Caco-2 (cell line): ENCODE measurements around the gene DOCK3. TPM values are rescaled to one million over a fixed set of nuclear protein-coding genes. Genes with fewer than 3 reads are reported as not detected.
"Not testable (repeated sequence)": the region's sequence is repeated elsewhere in the genome, so short reads cannot be mapped to it uniquely, and the experiment has no call there.

Experiments used
- BruUV-seq: library from RNA; stranded (reverse); fragments of 400-500 nt; replicated peaks from 2 replicates; lab custom pipeline; 2021; lab: Mats Ljungman, UMichigan
- CTCF ChIA-PET: fragments of 300-600 bp; sonication (Branson Sonifier 250); formaldehyde crosslinking; loops from one replicate; lab custom pipeline; 2022; ENCODE audit warnings: antibody characterized with exemption; lab: Charles Lee
- POLR2A ChIA-PET: fragments of 300-600 bp; sonication (Branson Sonifier 250); formaldehyde crosslinking; loops from one replicate; lab custom pipeline; 2022; ENCODE audit warnings: antibody characterized with exemption; lab: Charles Lee
- DNase-seq, 2 experiments: peaks; one replicate each; pipeline versions ENCODE4 v3.0.0 to v3.0.0-alpha.2; 2020 to 2022
- H3K27me3 ChIP-seq: replicated peaks from 2 replicates; pipeline ENCODE4 v1.6.0; 2011; ENCODE audit warnings: low read length; ENCODE audit not compliant: control insufficient read depth, insufficient read depth
- H3K36me3 ChIP-seq: 2 replicates; pipeline ENCODE4 v1.5.1; 2011; ENCODE audit warnings: low read length; ENCODE audit not compliant: control insufficient read depth, insufficient read depth
- H3K4me1 ChIP-seq: fragments of 250-450 bp; sonication (Bioruptor Pico); 2 replicates; pipeline ENCODE4 v1.5.1; 2020; ENCODE audit warnings: mild to moderate bottlenecking
- H3K4me3 ChIP-seq: 2 replicates; pipeline ENCODE4 v1.5.1; 2011; ENCODE audit warnings: low read depth, mild to moderate bottlenecking, control low read depth, low read length
- H3K9me3 ChIP-seq: fragments of 250-450 bp; sonication (Bioruptor Pico); 2 replicates; pipeline ENCODE4 v1.5.1; 2020; ENCODE audit warnings: mild to moderate bottlenecking, moderate library complexity
- H3K27ac Mint-ChIP-seq: one replicate; pipeline ENCODE4 v1.8.0; 2022; ENCODE audit warnings: mixed read lengths; ENCODE audit not compliant: unreplicated experiment
- H3K27me3 Mint-ChIP-seq: one replicate; pipeline ENCODE4 v1.8.0; 2022; ENCODE audit warnings: mixed read lengths; ENCODE audit not compliant: insufficient read depth, unreplicated experiment
- H3K36me3 Mint-ChIP-seq: one replicate; pipeline ENCODE4 v1.8.0; 2022; ENCODE audit warnings: mild to moderate bottlenecking, mixed read lengths; ENCODE audit not compliant: insufficient read depth, unreplicated experiment
- H3K4me1 Mint-ChIP-seq: one replicate; pipeline ENCODE4 v1.8.0; 2022; ENCODE audit warnings: low read depth, mixed read lengths; ENCODE audit not compliant: unreplicated experiment
- H3K4me3 Mint-ChIP-seq: one replicate; pipeline ENCODE4 v1.8.0; 2022; ENCODE audit warnings: mild to moderate bottlenecking, moderate library complexity, mixed read lengths; ENCODE audit not compliant: unreplicated experiment
- H3K9me3 Mint-ChIP-seq: one replicate; pipeline ENCODE4 v1.8.0; 2022; ENCODE audit warnings: mixed read lengths; ENCODE audit not compliant: unreplicated experiment
- CTCF ChIP-seq, 2 experiments: fragments of 200-600 bp in 1 of 2; IDR thresholded peaks; 1 replicate in 1 of 2; 2 replicates in 1 of 2; pipeline versions ENCODE4 v1.5.1 to v1.8.0; 2011 to 2022; ENCODE audit warnings: antibody characterized with exemption in 1 of 2, control low read depth in 1 of 2, inconsistent platforms in 1 of 2, low read depth in 1 of 2, low read length in 1 of 2, mild to moderate bottlenecking in 1 of 2, moderate library complexity in 1 of 2; ENCODE audit not compliant: insufficient read depth in 1 of 2, severe bottlenecking in 1 of 2, unreplicated experiment in 1 of 2
- intact Hi-C: fragments of 100-400 bp; cut with micrococcal nuclease; formaldehyde crosslinking; loops from one replicate; pipeline ENCODE4 v1.10.0; 2022; ENCODE audit not compliant: unreplicated experiment
- total RNA-seq: library from RNA; stranded (reverse); gene quantifications from 2 replicates; pipeline ENCODE4 v1.2.3, GENCODE V29; 2022

Gene DOCK3
- total RNA-seq, 1 experiment from 2014 or later, result 0.05 TPM

- Histone ChIP-seq H3K4me1 (no peaks in the 10 kb centered on the region), H3K4me3 (no peak overlapping the region), H3K27me3 (no peaks in the 10 kb centered on the region), H3K36me3 (no peaks in the 10 kb centered on the region), H3K9me3 (no peaks in the 10 kb centered on the region)
- intact Hi-C loops, result no loop called here
- Mint-ChIP-seq H3K27ac (no peak overlapping the region), H3K36me3 (no peaks in the 10 kb centered on the region), H3K27me3 (no peaks in the 10 kb centered on the region), H3K4me1 (no peaks in the 10 kb centered on the region), H3K4me3 (no peak overlapping the region), H3K9me3 (no peaks in the 10 kb centered on the region)
- DNase-seq, result no peak
- BruUV-seq, result no TSS peak
- no peak for TF ChIP-seq CTCF (IDR thresholded peaks at IDR 0.05; ENCODE audit: insufficient read depth in 1 of 2, low read depth in 1 of 2, low read length in 1 of 2, severe bottlenecking in 1 of 2, unreplicated experiment in 1 of 2)
- ChIA-PET POLR2A (no interaction called here), CTCF (interaction anchor here (1.1 to 1.9 kb wide), 4 partner anchors 128 to 400 kb away, joined by 9 to 13 read pairs (median 11); partner anchors contain the start of gene MAPKAPK3)
These were observed 297.3 kb downstream of the DOCK3 start for GRCh38 chr3:50972029-50972428.

- POLR2A ChIA-PET, H3K4me3 Mint-ChIP-seq, CTCF ChIA-PET: not testable (repeated sequence)
These were observed 303.9 kb downstream of the DOCK3 start for GRCh38 chr3:50978586-50978985.

GRCh38 chr3:50978991-50979667, 304.4 kb downstream of the DOCK3 start:
- CTCF ChIA-PET, result interaction anchor here (0.6 kb wide), 1 partner anchor 113 kb away, joined by 3 read pairs; no protein-coding TSS in a partner anchor
- BruUV-seq, result no TSS peak
- POLR2A ChIA-PET, result no interaction called here
- peaks cover 22% of the 10 kb centered on the region for H3K27me3 Mint-ChIP-seq
- no peaks in the 10 kb centered on the region for H3K27me3 ChIP-seq
- H3K4me3 Mint-ChIP-seq, result no peak overlapping the region
- no peak overlapping the region for H3K4me3 ChIP-seq
- intact Hi-C loops, result no loop called here
- no peaks in the 10 kb centered on the region for H3K36me3 Mint-ChIP-seq
- H3K9me3 Mint-ChIP-seq, result no peaks in the 10 kb centered on the region
- H3K36me3 ChIP-seq, result no peaks in the 10 kb centered on the region
- H3K9me3 ChIP-seq, result no peaks in the 10 kb centered on the region; the same call in 1 of the 2 replicates
- no peak for DNase-seq
- H3K4me1 Mint-ChIP-seq, result no peaks in the 10 kb centered on the region
- TF ChIP-seq CTCF (IDR thresholded peaks at IDR 0.05; ENCODE audit: insufficient read depth in 1 of 2, low read depth in 1 of 2, low read length in 1 of 2, severe bottlenecking in 1 of 2, unreplicated experiment in 1 of 2), result no peak
- no peaks in the 10 kb centered on the region for H3K4me1 ChIP-seq
- H3K27ac Mint-ChIP-seq, result no peak overlapping the region

More at GRCh38 chr3:50978586-50978985, 303.9 kb downstream of the DOCK3 start:
- H3K9me3 ChIP-seq, BruUV-seq, DNase-seq, H3K27me3 ChIP-seq, H3K27ac Mint-ChIP-seq, H3K36me3 Mint-ChIP-seq, H3K4me3 ChIP-seq, H3K4me1 ChIP-seq, intact Hi-C loops, H3K4me1 Mint-ChIP-seq, H3K36me3 ChIP-seq, H3K9me3 Mint-ChIP-seq: not testable (repeated sequence)
- H3K27me3 Mint-ChIP-seq, result peaks cover 19% of the 10 kb centered on the region
